ENCODE measurements around the gene OAT.

Gene OAT

GRCh38 chr10:124394583-124394982 lies 24.1 kb downstream of the OAT start:
- DNase-seq: no peak

GRCh38 chr10:124392626-124393342 lies 25.9 kb downstream of the OAT start:
- DNase-seq: no peak

- no peak for DNase-seq
These were observed 28.1 kb downstream of the OAT start for GRCh38 chr10:124390471-124391187.

- no peak for DNase-seq
These were observed 28.9 kb downstream of the OAT start for GRCh38 chr10:124389613-124390361.

- peak; percentile 89 for DNase-seq
These were observed 29.7 kb downstream of the OAT start for GRCh38 chr10:124388823-124389612.

- DNase-seq: no peak
These were observed 30.3 kb downstream of the OAT start for GRCh38 chr10:124388476-124388822.

- DNase-seq: no peak
These were observed 31.4 kb downstream of the OAT start for GRCh38 chr10:124387078-124387874.

- no peak for DNase-seq
These were observed 32.3 kb downstream of the OAT start for GRCh38 chr10:124386186-124387077.

GRCh38 chr10:124385627-124386185 lies 33.0 kb downstream of the OAT start:
- DNase-seq: no peak

- no peak for DNase-seq
These were observed 34.0 kb downstream of the OAT start for GRCh38 chr10:124384591-124385190.

- DNase-seq: no peak
These were observed 34.6 kb downstream of the OAT start for GRCh38 chr10:124384172-124384571.

GRCh38 chr10:124383496-124383895 lies 35.2 kb downstream of the OAT start:
- no peak for DNase-seq

- DNase-seq: no peak
These were observed 37.6 kb downstream of the OAT start for GRCh38 chr10:124381011-124381611.

GRCh38 chr10:124380256-124380995 lies 38.3 kb downstream of the OAT start:
- DNase-seq: no peak

- no peak for DNase-seq
These were observed 39.0 kb downstream of the OAT start for GRCh38 chr10:124379609-124380193.

- DNase-seq: no peak
These were observed 39.7 kb downstream of the OAT start for GRCh38 chr10:124378881-124379471.

GRCh38 chr10:124378271-124378670 lies 40.5 kb downstream of the OAT start:
- DNase-seq: no peak

GRCh38 chr10:124377101-124377500 lies 41.6 kb downstream of the OAT start:
- no peak for DNase-seq
